ENCODE measurements around the gene GSK3B. TPM values are rescaled to one million over a fixed set of nuclear protein-coding genes. Genes with fewer than 3 reads are reported as not detected.

The GSK3B gene
- total and polyA plus RNA-seq, 2 experiments from 2014 or later = 29.0 to 45.3 TPM

GRCh38 chr3:119990888-119991287 lies 103.4 kb downstream of the GSK3B start:
- Histone ChIP-seq H3K4me2 (no peak overlapping the region), H4K20me1 (replicated peaks; ENCODE audit: insufficient read depth) (no peaks in the 10 kb centered on the region; the same call in 1 of the 2 replicates), H3K9me2 (ENCODE audit: insufficient read depth) (no peaks in the 10 kb centered on the region), H3K27ac (ENCODE audit: low read depth) (no peak overlapping the region), H3K79me2 (replicated peaks; ENCODE audit: insufficient read depth) (peaks cover 92% of the 10 kb centered on the region), H3K4me1 (ENCODE audit: insufficient read depth) (peaks cover 4% of the 10 kb centered on the region; the same call in 1 of the 2 replicates), H3K4me3 (no peak overlapping the region), H3F3A (replicated peaks; ENCODE audit: low read depth) (no peaks in the 10 kb centered on the region), H2AFZ (no peak overlapping the region), H3K36me3 (ENCODE audit: insufficient read depth) (no peaks in the 10 kb centered on the region), H3K27me3 (ENCODE audit: insufficient read depth) (no peaks in the 10 kb centered on the region)
- Mint-ChIP-seq H3K4me3 (no peak overlapping the region), H3K27ac (no peak overlapping the region), H3K4me1 (peaks cover 4% of the 10 kb centered on the region; the same call in 1 of the 3 replicates), H3K36me3 (ENCODE audit: low read depth) (peaks cover 37% of the 10 kb centered on the region), H3K27me3 (ENCODE audit: insufficient read depth, low read depth, poor library complexity) (peaks cover 7% of the 10 kb centered on the region), H3K9me3 (peaks cover 28% of the 10 kb centered on the region)
- ATAC-seq = no peak
- DNase-seq (ENCODE audit: low spot score) = no peak
- no peak for TF ChIP-seq ZNF462 (CRISPR knock-in tag; IDR thresholded peaks at IDR 0.05)
- no peak for TF ChIP-seq REST (IDR thresholded peaks at IDR 0.05; ENCODE audit: unreplicated experiment)
- TF ChIP-seq STAT1 (IDR thresholded peaks at IDR 0.05; ENCODE audit: unreplicated experiment) = no peak
- TF ChIP-seq NANOG (IDR thresholded peaks at IDR 0.05; ENCODE audit: borderline replicate concordance) = no peak
- no peak for TF ChIP-seq CTCF (conservative IDR thresholded peaks at IDR 0.05; ENCODE audit: low read depth in 2 of 2)
- TF ChIP-seq ZNF331 (CRISPR knock-in tag; IDR thresholded peaks at IDR 0.05; ENCODE audit: low read depth) = no peak
- no peak for TF ChIP-seq JUNB (IDR thresholded peaks at IDR 0.05; ENCODE audit: unreplicated experiment)
- TF ChIP-seq ZNF114 (CRISPR knock-in tag; IDR thresholded peaks at IDR 0.05) = no peak
- no peak for TF ChIP-seq EZH2 (IDR thresholded peaks at IDR 0.05; ENCODE audit: low read depth, unreplicated experiment)

Measured in GM23338 (cell line).